ENCODE data around the gene CENPX. TPM values are rescaled to one million over a fixed set of nuclear protein-coding genes. Genes with fewer than 3 reads are reported as not detected.
A peak's percentile ranks its signal among the peaks of the same experiment; 100 is the strongest.
"Not testable (repeated sequence)": the region's sequence is repeated elsewhere in the genome, so short reads cannot be mapped to it uniquely, and the experiment has no call there.

The CENPX gene
- total and polyA plus RNA-seq, 4 experiments from 2014 or later: 33.4 to 70.8 (median 36.7) TPM

GRCh38 chr17:81983639-81984373 is 38.9 kb downstream of the CENPX start:
- Histone ChIP-seq H3K4me1 (ENCODE audit: insufficient read depth, low read length) (peaks cover 18% of the 10 kb centered on the region), H3K9me3 (ENCODE audit: control insufficient read depth in 1 of 2, low read length in 2 of 2) (no peaks in the 10 kb centered on the region), H3K36me3 (ENCODE audit: insufficient read depth, low read length) (peaks cover 12% of the 10 kb centered on the region), H3K4me3 (ENCODE audit: low read length in 2 of 2) (no peak overlapping the region), H3K27me3 (ENCODE audit: insufficient read depth, low read length) (no peaks in the 10 kb centered on the region), H3K27ac (ENCODE audit: low read depth, low read length) (no peak overlapping the region)
- no peak for DNase-seq
- intact Hi-C loops (cut with micrococcal nuclease): no loop called here
- ChIA-PET POLR2A (ENCODE audit: partially characterized antibody) (interaction anchor here (1.0 kb wide), 1 partner anchor 24 kb away, joined by 5 read pairs; no protein-coding TSS in a partner anchor), CTCF (ENCODE audit: partially characterized antibody) (interaction anchor here (1.0 kb wide), 1 partner anchor 36 kb away, joined by 3 read pairs; no protein-coding TSS in a partner anchor)
- Mint-ChIP-seq H3K9me3 (peaks cover 0 to 2% (median 0%) of the 10 kb centered on the region in 8 donors), H3K27ac (peak overlapping the region in 1 of 7 donors; percentile 25), H3K4me3 (no peak overlapping the region), H3K36me3 (peaks cover 10 to 22% of the 10 kb centered on the region in 2 donors), H3K27me3 (no peaks in the 10 kb centered on the region), H3K4me1 (peaks cover 14 to 34% (median 23%) of the 10 kb centered on the region in 4 donors)

GRCh38 chr17:81983011-81983638 is 39.6 kb downstream of the CENPX start:
- CTCF ChIA-PET (ENCODE audit: partially characterized antibody): interaction anchor here (1.0 kb wide), 1 partner anchor 37 kb away, joined by 3 read pairs; no protein-coding TSS in a partner anchor
- H3K9me3 ChIP-seq (ENCODE audit: control insufficient read depth in 1 of 2, low read length in 2 of 2): no peaks in the 10 kb centered on the region
- POLR2A ChIA-PET (ENCODE audit: partially characterized antibody): no interaction called here
- intact Hi-C loops (cut with micrococcal nuclease): no loop called here
- no peaks in the 10 kb centered on the region for H3K27me3 ChIP-seq (ENCODE audit: insufficient read depth, low read length)
- H3K27ac ChIP-seq (ENCODE audit: low read depth, low read length): no peak overlapping the region
- Mint-ChIP-seq H3K4me1 (peaks cover 17 to 39% (median 26%) of the 10 kb centered on the region in 4 donors), H3K36me3 (peaks cover 10 to 20% of the 10 kb centered on the region in 2 donors), H3K27ac (no peak overlapping the region), H3K27me3 (no peaks in the 10 kb centered on the region), H3K4me3 (no peak overlapping the region), H3K9me3 (peaks cover 0 to 2% (median 0%) of the 10 kb centered on the region in 8 donors)
- H3K4me3 ChIP-seq (ENCODE audit: low read length in 2 of 2): no peak overlapping the region
- no peak for DNase-seq
- peaks cover 23% of the 10 kb centered on the region for H3K4me1 ChIP-seq (ENCODE audit: insufficient read depth, low read length)
- peaks cover 12% of the 10 kb centered on the region for H3K36me3 ChIP-seq (ENCODE audit: insufficient read depth, low read length)

GRCh38 chr17:81981511-81981910 is 41.2 kb downstream of the CENPX start:
- intact Hi-C loops (cut with micrococcal nuclease); H3K27ac ChIP-seq (ENCODE audit: low read depth, low read length); H3K9me3 Mint-ChIP-seq; H3K27me3 Mint-ChIP-seq; H3K27ac Mint-ChIP-seq; H3K4me3 Mint-ChIP-seq; DNase-seq; H3K27me3 ChIP-seq (ENCODE audit: insufficient read depth, low read length); H3K4me3 ChIP-seq (ENCODE audit: low read length in 2 of 2); CTCF ChIA-PET (ENCODE audit: partially characterized antibody); H3K9me3 ChIP-seq (ENCODE audit: control insufficient read depth in 1 of 2, low read length in 2 of 2): not testable (repeated sequence)
- Mint-ChIP-seq H3K4me1 (peaks cover 16 to 38% (median 27%) of the 10 kb centered on the region in 4 donors), H3K36me3 (peaks cover 10 to 21% of the 10 kb centered on the region in 2 donors)
- H3K4me1 ChIP-seq (ENCODE audit: insufficient read depth, low read length): peaks cover 28% of the 10 kb centered on the region
- POLR2A ChIA-PET (ENCODE audit: partially characterized antibody): interaction anchor here (0.9 kb wide), 1 partner anchor 14 kb away, joined by 3 read pairs; no protein-coding TSS in a partner anchor
- H3K36me3 ChIP-seq (ENCODE audit: insufficient read depth, low read length): peaks cover 12% of the 10 kb centered on the region

- H3K4me3 ChIP-seq (ENCODE audit: low read length in 2 of 2): no peak overlapping the region
- POLR2A ChIA-PET (ENCODE audit: partially characterized antibody): interaction anchor here (0.9 kb wide), 1 partner anchor 13 kb away, joined by 3 read pairs; no protein-coding TSS in a partner anchor
- no peak overlapping the region for H3K27ac ChIP-seq (ENCODE audit: low read depth, low read length)
- H3K36me3 ChIP-seq (ENCODE audit: insufficient read depth, low read length): peaks cover 10% of the 10 kb centered on the region
- CTCF ChIA-PET (ENCODE audit: partially characterized antibody): no interaction called here
- H3K9me3 ChIP-seq (ENCODE audit: control insufficient read depth in 1 of 2, low read length in 2 of 2): no peaks in the 10 kb centered on the region
- Mint-ChIP-seq H3K27me3 (no peaks in the 10 kb centered on the region), H3K4me3 (peak overlapping the region in 2 of 8 donors; percentile 45 to 72), H3K27ac (peak overlapping the region in 4 of 7 donors; percentile 15 to 75 (median 50)), H3K9me3 (peaks cover 0 to 2% (median 0%) of the 10 kb centered on the region in 8 donors), H3K36me3 (peaks cover 10 to 21% of the 10 kb centered on the region in 2 donors), H3K4me1 (peaks cover 20 to 43% (median 32%) of the 10 kb centered on the region in 4 donors)
- peaks cover 31% of the 10 kb centered on the region for H3K4me1 ChIP-seq (ENCODE audit: insufficient read depth, low read length)
- intact Hi-C loops (cut with micrococcal nuclease): no loop called here
- DNase-seq: peak in 1 of 5 donors; percentile 17
- no peaks in the 10 kb centered on the region for H3K27me3 ChIP-seq (ENCODE audit: insufficient read depth, low read length)
Measured at GRCh38 chr17:81980707-81981343, 41.9 kb downstream of the CENPX start.

GRCh38 chr17:81980122-81980521 is 42.6 kb downstream of the CENPX start:
- H3K4me3 ChIP-seq (ENCODE audit: low read length in 2 of 2): no peak overlapping the region
- CTCF ChIA-PET (ENCODE audit: partially characterized antibody): no interaction called here
- peaks cover 8 to 15% of the 10 kb centered on the region in 2 donors for H3K36me3 Mint-ChIP-seq
- H3K9me3 ChIP-seq (ENCODE audit: control insufficient read depth in 1 of 2, low read length in 2 of 2): no peaks in the 10 kb centered on the region
- no peaks in the 10 kb centered on the region for H3K27me3 Mint-ChIP-seq
- DNase-seq: no peak
- peaks cover 3% of the 10 kb centered on the region for H3K36me3 ChIP-seq (ENCODE audit: insufficient read depth, low read length)
- H3K4me3 Mint-ChIP-seq: peak overlapping the region in 6 of 8 donors; percentile 21 to 73 (median 51)
- POLR2A ChIA-PET (ENCODE audit: partially characterized antibody): interaction anchor here (5.1 kb wide), 1 partner anchor 13 kb away, joined by 54 read pairs; no protein-coding TSS in a partner anchor
- H3K9me3 Mint-ChIP-seq: peaks cover 0 to 2% (median 0%) of the 10 kb centered on the region in 8 donors
- H3K27ac Mint-ChIP-seq: peak overlapping the region in 5 of 7 donors; percentile 50 to 75 (median 68)
- H3K27me3 ChIP-seq (ENCODE audit: insufficient read depth, low read length): no peaks in the 10 kb centered on the region
- H3K27ac ChIP-seq (ENCODE audit: low read depth, low read length): no peak overlapping the region
- intact Hi-C loops (cut with micrococcal nuclease): no loop called here
- H3K4me1 Mint-ChIP-seq: peaks cover 19 to 43% (median 31%) of the 10 kb centered on the region in 4 donors
- H3K4me1 ChIP-seq (ENCODE audit: insufficient read depth, low read length): peaks cover 31% of the 10 kb centered on the region

- H3K4me3 Mint-ChIP-seq: peak overlapping the region; percentile 72 to 78 (median 75)
- ChIA-PET CTCF (ENCODE audit: partially characterized antibody) (interaction anchor here (0.7 to 1.5 kb wide), 2 partner anchors 23 to 41 kb away, joined by 3 to 4 read pairs; no protein-coding TSS in a partner anchor), POLR2A (ENCODE audit: partially characterized antibody) (interaction anchor here (0.7 to 5.1 kb wide), 9 partner anchors 12 to 118 kb away, joined by 3 to 54 read pairs (median 4); partner anchors contain the start of genes DCXR and NOTUM)
- DNase-seq: no peak
- intact Hi-C loops (cut with micrococcal nuclease): no loop called here
- H3K9me3 Mint-ChIP-seq: peaks cover 0 to 2% (median 0%) of the 10 kb centered on the region in 8 donors
- H3K4me1 ChIP-seq (ENCODE audit: insufficient read depth, low read length): peaks cover 31% of the 10 kb centered on the region
- H3K4me3 ChIP-seq (ENCODE audit: low read length in 2 of 2): no peak overlapping the region
- no peaks in the 10 kb centered on the region for H3K9me3 ChIP-seq (ENCODE audit: control insufficient read depth in 1 of 2, low read length in 2 of 2)
- H3K27ac Mint-ChIP-seq: peak overlapping the region; percentile 29 to 79 (median 66)
- no peak overlapping the region for H3K27ac ChIP-seq (ENCODE audit: low read depth, low read length)
- no peaks in the 10 kb centered on the region for H3K27me3 ChIP-seq (ENCODE audit: insufficient read depth, low read length)
- no peaks in the 10 kb centered on the region for H3K27me3 Mint-ChIP-seq
- H3K36me3 Mint-ChIP-seq: peaks cover 4 to 12% of the 10 kb centered on the region in 2 donors
- peaks cover 17 to 43% (median 28%) of the 10 kb centered on the region in 4 donors for H3K4me1 Mint-ChIP-seq
- no peaks in the 10 kb centered on the region for H3K36me3 ChIP-seq (ENCODE audit: insufficient read depth, low read length)
Measured at GRCh38 chr17:81978524-81979298, 44.0 kb downstream of the CENPX start.
